ENCODE measurements around the gene MFSD1.
"Not testable (repeated sequence)": the region's sequence is repeated elsewhere in the genome, so short reads cannot be mapped to it uniquely, and the experiment has no call there.

MFSD1 gene

GRCh38 chr3:158776531-158776930 is 25.3 kb upstream of the MFSD1 start:
- DNase-seq: no peak

DNA sequence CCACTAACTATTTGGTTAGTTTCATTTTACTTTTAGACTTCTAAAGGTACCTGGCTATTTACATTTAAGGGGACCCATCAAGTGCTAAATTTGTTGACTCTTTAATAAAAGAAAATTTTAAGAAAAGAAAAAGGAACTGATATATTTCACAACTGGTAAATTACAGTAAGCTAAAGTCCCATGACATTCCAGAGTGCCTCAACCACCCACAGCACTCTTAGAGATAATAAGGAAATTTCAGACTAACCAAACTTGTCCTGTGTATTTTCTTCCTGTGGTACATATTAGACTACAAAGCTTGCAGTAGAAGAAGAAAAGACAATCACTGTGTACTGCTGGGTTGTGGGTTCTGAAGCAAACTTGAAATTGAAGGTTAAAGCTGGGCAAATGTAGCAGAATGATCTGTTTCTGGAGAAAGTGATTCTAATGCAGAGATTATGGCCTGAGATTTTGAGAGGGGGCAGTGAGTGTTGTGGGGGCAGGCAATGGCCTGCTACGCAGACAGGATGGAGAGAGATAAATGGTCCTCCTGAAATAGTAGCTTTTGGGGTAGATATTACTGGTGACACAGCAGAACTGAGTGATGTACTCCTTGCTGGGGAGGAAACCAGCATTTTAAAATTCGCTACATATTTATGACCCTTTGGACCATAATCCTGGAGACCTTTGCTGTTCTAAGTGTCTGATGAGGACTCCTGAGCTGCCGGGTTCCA is 24.5 kb upstream of the MFSD1 start:
- no peak for DNase-seq

GRCh38 chr3:158780766-158781165 is 21.1 kb upstream of the MFSD1 start:
- no peak for DNase-seq

DNA sequence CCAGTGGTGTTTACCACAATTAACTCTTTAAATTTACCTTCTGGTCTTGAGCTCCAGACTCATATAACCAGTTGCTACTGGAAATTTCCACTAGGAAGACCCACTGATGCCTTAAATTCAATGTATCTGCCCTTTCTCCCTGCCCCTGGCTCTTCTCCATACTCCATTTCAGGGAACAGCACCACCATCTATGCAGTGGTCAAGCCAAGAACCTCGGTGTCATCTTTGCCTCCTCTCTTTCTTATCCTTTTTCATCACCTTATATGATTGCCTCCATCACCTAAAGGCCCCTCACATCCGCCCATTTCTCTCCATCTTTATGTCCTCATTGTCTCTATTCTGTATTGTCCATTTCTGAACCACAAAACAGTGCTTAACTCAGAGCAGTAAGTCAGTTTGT is 20.7 kb upstream of the MFSD1 start:
- no peak for DNase-seq

GRCh38 chr3:158781849-158782248 is 20.0 kb upstream of the MFSD1 start:
- no peak for DNase-seq

DNA sequence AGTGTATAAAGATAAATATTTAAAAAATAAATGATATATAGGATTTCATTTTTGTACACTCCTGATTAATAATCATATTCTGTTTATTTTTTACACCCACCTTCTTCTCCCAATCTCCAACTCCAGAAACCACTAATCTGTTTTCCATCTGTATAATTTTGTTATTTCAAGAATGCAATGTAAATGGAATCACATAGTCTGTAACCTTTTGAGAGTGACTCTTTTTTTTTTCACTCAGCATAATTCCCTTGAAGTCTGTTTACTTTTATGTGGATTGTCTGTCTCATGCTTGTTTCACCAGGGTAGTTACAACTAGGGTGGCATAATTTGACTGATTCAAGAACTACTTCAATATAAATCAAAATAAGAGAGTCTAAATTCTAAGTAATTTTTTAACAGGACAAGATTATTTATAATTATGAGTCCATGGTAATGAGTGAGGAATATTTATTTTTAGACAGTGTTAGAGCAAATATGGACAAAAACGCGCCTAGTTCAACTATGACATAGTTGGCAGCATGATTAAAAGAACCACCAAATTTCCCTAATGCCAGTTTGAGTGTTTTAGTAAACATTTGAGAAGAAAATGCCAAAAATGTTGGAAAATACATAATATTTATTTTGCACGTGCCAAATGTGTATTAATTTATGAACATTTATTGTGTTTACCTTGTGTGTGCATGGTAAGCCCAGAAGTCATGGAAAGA is 19.4 kb upstream of the MFSD1 start:
- DNase-seq: no peak

GRCh38 chr3:158783051-158783450 is 18.8 kb upstream of the MFSD1 start:
- no peak for DNase-seq

GRCh38 chr3:158785972-158786371 is 15.9 kb upstream of the MFSD1 start:
- DNase-seq: no peak

DNA sequence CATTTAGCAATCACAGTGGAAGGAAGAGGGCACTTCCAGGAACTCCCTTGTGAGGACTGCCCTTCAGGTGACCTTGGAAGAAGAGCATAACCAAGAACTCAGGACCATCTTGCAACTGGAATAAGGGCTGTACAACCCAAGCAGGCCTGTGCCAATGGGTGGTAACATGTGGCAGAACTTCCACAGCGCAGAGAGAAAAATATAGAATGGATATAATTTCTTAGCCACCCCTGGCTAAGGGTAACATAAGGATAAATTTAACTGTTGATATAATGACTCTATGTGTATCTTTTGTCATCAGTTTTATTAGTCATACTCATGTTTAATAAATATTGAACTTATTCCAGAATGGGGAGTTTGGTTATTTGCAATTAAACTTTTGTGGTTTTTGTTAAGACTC is 13.4 kb upstream of the MFSD1 start:
- no peak for DNase-seq

DNA sequence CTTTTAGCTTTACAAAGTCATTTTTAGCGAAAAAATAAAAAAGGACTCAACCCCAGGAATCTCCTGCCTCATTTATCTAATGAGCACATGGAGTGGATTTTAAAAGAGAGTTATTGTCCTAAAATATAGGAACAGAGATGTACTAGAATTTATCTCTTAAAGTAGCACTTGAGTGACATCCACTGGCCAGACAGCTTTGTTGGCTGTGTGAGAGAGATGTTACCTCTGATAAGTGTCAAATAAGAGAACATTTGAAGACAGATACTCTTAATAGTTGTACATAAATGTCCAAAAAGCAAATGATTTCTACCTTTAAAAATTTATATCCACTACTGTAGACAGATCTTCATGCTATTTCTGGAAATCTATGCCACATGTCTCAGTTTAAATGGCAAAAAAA is 12.3 kb upstream of the MFSD1 start:
- no peak for DNase-seq

DNA sequence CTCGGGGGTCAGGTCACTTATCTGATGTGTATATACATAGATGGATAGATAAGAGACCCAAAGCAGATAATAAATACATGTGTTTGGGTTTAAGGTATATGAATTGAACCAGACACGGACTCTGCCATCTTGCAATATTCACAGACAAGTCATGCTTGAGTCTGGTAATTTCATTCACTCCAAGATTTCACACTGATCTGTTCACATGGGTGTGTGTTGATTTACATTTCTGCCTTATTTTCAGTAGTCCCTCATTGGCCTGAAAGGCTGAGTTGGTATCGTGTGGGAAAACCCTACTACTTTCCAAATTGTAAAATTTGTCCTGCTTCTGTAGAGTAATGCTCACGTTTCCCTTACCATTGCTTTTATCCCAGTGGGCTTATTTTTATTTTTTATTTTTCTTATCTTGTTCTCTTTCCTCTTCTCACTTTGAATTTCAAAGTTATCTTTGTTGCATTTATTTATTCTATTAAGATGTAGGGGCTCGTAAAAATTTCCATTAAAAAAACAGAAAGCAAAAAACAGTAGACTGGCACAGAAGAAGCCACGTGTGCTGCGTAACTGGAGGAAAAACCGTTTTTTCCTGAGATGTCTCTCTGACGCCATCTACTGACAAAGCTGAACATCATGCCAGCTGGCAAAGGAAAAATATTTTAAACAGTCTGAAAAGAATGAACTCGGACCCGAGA is 10.8 kb upstream of the MFSD1 start:
- peak; percentile 71 for DNase-seq

GRCh38 chr3:158791590-158791920 is 10.3 kb upstream of the MFSD1 start:
- DNase-seq: not testable (repeated sequence)

DNA sequence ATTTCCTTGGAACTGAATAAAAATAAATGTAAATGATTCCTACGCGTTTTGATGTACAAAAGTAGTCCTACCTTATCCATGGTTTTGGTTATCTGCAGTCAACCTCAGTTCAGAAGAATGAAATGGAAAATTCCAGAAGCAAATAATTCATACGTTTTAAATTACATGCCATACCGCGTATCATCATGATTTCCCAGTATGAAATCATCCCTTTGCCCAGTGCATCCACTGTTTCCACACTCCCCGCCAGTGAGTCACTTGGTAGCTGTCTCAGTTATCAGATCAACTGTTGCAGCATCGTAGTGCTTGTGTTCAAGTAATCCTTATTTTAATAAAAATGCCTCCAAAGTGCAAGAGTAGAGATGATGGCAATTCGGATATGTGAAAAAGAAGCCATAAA is 9.1 kb upstream of the MFSD1 start:
- DNase-seq: no peak

- no peak for DNase-seq
These were observed 7.6 kb upstream of the MFSD1 start for GRCh38 chr3:158794206-158794605.

GRCh38 chr3:158794936-158795518 is 6.8 kb upstream of the MFSD1 start:
- peak; percentile 48 for DNase-seq

GRCh38 chr3:158801201-158801600 is 653 bp upstream of the MFSD1 start:
- no peak for DNase-seq

- peak; percentile 13 for DNase-seq
These were observed 785 bp downstream of the MFSD1 start for GRCh38 chr3:158802409-158803268.

- DNase-seq: no peak
These were observed 2.6 kb downstream of the MFSD1 start for GRCh38 chr3:158804441-158804840.

- DNase-seq: peak; percentile 47
These were observed 6.8 kb downstream of the MFSD1 start for GRCh38 chr3:158808697-158809096.

- DNase-seq: peak; percentile 17
These were observed 7.8 kb downstream of the MFSD1 start for GRCh38 chr3:158809642-158810041.

DNA sequence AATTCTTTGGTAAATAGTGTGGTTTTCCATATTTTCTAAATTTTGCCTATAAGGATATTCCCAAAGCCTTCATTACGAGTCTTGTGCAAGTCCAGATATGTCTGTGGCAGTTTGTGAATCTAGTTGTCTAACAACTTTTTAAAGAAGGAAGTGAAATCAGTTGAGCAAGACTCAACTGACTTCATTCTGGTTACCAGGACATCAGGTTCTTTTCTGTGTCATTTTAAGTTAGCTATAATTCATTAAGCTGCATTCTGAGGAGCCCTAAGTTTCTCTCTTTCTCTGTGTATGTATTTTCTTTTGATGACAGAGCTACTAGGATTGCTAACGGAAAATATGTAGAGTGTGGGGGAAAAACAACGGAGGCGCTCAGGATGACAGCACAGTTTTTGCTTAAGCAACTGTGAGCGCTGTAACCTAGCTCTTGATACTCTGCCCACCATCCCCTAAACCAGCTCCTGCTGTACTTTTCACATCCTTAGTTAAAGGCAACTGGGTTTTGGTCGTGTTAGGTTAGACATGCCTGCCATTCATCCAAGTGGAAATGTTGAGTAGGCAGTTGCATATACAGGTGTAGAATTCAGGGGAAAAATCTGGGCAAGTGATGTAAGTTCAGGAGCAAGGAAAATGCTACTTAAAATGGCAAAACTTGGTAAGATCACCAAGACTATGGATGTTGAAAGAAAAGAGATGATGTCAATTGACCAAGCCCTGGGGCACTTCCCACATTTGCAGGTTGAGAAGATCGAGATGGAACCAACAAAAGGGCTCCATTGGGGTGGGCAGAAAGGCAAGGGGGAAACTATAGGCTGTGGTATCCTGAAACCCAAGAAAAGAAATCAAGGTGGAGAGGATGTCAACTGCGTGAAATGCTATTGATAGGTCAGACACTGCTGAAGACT is 9.2 kb downstream of the MFSD1 start:
- no peak for DNase-seq

- no peak for DNase-seq
These were observed 17.4 kb downstream of the MFSD1 start for GRCh38 chr3:158819282-158819681.

Measured in activated CD4-positive, alpha-beta T cell treated with anti-CD3 and anti-CD28 coated beads, Interleukin-2, Interleukin-6, amounts not matched to agents 100 ng/mL and 50 ng/mL, durations not matched to agents 16 hours and 8 hours (primary cell).